ENCODE data around the gene SLC9A3.

DNA sequence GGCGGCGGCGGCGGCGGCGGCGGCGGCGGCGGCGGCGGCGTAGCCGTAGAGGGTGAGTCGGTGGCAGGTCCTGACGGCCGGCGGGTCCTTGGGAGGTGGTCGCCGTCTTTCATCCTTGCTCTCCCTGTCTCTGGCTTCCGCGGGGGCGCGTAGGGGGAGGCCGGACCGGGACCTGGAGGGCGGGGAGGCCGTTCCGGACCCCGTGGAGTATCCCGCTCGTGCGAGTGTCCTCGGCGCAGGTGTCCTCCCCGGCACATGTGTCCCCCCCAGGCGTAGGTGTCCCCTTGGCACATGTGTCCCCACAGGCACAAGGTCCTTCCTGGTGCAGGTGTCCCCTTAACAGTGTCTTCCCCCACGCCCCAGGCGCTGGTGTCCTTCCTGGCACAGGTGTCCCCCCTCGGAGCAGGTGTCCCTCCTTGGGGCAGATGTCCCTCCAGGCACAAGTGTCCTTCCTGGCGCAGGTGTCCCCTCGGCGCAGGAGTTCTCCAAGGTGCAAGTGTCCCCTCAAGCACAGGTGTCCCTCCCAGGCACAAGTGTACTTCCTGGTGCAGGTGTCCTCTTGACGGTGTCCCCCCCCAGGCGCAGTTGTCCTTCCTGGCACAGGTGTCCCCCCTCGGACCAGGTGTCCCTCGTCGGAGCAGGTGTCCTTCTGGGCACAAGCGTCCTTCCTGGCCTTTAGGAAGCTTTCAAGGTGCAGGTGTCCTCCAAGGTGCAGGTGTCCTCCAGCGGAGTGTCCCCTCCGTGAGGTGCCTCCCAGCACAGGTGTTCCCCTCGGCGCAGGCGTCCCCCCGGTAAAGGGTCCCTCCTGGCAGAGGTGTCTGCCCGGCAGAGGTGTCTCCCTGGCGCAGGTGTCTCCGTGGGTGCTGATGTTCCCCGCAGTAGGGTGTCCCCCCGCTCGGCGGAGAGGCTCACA lies 80.8 kb downstream of the SLC9A3 start:
- TF ChIP-seq, protein P1, sequence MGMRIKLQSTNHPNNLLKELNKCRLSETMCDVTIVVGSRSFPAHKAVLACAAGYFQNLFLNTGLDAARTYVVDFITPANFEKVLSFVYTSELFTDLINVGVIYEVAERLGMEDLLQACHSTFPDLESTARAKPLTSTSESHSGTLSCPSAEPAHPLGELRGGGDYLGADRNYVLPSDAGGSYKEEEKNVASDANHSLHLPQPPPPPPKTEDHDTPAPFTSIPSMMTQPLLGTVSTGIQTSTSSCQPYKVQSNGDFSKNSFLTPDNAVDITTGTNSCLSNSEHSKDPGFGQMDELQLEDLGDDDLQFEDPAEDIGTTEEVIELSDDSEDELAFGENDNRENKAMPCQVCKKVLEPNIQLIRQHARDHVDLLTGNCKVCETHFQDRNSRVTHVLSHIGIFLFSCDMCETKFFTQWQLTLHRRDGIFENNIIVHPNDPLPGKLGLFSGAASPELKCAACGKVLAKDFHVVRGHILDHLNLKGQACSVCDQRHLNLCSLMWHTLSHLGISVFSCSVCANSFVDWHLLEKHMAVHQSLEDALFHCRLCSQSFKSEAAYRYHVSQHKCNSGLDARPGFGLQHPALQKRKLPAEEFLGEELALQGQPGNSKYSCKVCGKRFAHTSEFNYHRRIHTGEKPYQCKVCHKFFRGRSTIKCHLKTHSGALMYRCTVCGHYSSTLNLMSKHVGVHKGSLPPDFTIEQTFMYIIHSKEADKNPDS (CRISPR knock-in tag; IDR thresholded peaks at IDR 0.05): no peak
- TF ChIP-seq POLR2A (IDR thresholded peaks at IDR 0.05; ENCODE audit: insufficient read depth in 1 of 2, low read depth in 2 of 2, low read length in 2 of 2): no peak; a peak in 1 of 4 replicates
- TF ChIP-seq HDAC6 (IDR thresholded peaks at IDR 0.05; ENCODE audit: low read depth, low read length): no peak
- TF ChIP-seq ZNF850 (CRISPR knock-in tag; conservative IDR thresholded peaks at IDR 0.05): no peak
- TF ChIP-seq HDAC1 (CRISPR knock-in tag; IDR thresholded peaks at IDR 0.05): peak; percentile 56; the same call in 1 of the 2 replicates
- TF ChIP-seq KDM2A (CRISPR knock-in tag; IDR thresholded peaks at IDR 0.05; ENCODE audit: borderline replicate concordance, low read depth): no peak
- no peak for TF ChIP-seq ZIK1 (CRISPR knock-in tag; IDR thresholded peaks at IDR 0.05; ENCODE audit: borderline replicate concordance, low read depth)
- TF ChIP-seq, protein P2, sequence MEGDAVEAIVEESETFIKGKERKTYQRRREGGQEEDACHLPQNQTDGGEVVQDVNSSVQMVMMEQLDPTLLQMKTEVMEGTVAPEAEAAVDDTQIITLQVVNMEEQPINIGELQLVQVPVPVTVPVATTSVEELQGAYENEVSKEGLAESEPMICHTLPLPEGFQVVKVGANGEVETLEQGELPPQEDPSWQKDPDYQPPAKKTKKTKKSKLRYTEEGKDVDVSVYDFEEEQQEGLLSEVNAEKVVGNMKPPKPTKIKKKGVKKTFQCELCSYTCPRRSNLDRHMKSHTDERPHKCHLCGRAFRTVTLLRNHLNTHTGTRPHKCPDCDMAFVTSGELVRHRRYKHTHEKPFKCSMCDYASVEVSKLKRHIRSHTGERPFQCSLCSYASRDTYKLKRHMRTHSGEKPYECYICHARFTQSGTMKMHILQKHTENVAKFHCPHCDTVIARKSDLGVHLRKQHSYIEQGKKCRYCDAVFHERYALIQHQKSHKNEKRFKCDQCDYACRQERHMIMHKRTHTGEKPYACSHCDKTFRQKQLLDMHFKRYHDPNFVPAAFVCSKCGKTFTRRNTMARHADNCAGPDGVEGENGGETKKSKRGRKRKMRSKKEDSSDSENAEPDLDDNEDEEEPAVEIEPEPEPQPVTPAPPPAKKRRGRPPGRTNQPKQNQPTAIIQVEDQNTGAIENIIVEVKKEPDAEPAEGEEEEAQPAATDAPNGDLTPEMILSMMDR (CRISPR knock-in tag; IDR thresholded peaks at IDR 0.05): no peak

Measured in HepG2 (cell line).